Body of pancreas (tissue), 4 donors: ENCODE measurements around the gene GID8. TPM values are rescaled to one million over a fixed set of nuclear protein-coding genes. Genes with fewer than 3 reads are reported as not detected.

Experiments
- ATAC-seq: fragments of 150-250 bp; one replicate; pipeline ENCODE4 v1.9.1; 2016
- DNase-seq, 4 donors: peaks; one replicate each; pipeline ENCODE4 v3.0.0-alpha.2; 2019
- H3K27ac ChIP-seq, 4 donors: fragments of 200-600 bp; sonication (generic); 1 replicate in 3 of 4; 2 replicates in 1 of 4; pipeline versions ENCODE4 v1.5.1 to v1.6.1; 2016 to 2019; ENCODE audit warnings: mild to moderate bottlenecking in 1 of 4, mixed read lengths in 1 of 4, moderate library complexity in 1 of 4
- H3K27me3 ChIP-seq, 2 donors: fragments of 200-600 bp; sonication (generic); one replicate each; pipeline ENCODE4 v1.6.0; 2016; ENCODE audit warnings: mild to moderate bottlenecking in 1 of 2
- H3K36me3 ChIP-seq, 2 donors: fragments of 200-600 bp; sonication (generic); replicated peaks in 1 of 2; 2 replicates each; pipeline ENCODE4 v1.5.1; 2016; ENCODE audit warnings: low read depth in 2 of 2; ENCODE audit not compliant: insufficient read depth in 1 of 2
- H3K4me1 ChIP-seq: fragments of 200-600 bp; sonication (generic); one replicate; pipeline ENCODE4 v1.6.0; 2016
- H3K4me3 ChIP-seq, 2 donors: fragments of 200-600 bp; sonication (generic); 1 replicate in 1 of 2; 2 replicates in 1 of 2; pipeline ENCODE4 v1.5.1; 2016 to 2019
- H3K9me3 ChIP-seq, 3 donors: fragments of 200-600 bp; sonication (generic); 1 replicate in 2 of 3; 2 replicates in 1 of 3; pipeline ENCODE4 v1.5.1; 2016
- POLR2A ChIP-seq, 3 donors: fragments of 450-650 bp; IDR thresholded peaks; one replicate each; pipeline ENCODE4 v1.6.1; 2016; ENCODE audit warnings: antibody characterized with exemption in 3 of 3, mild to moderate bottlenecking in 2 of 3
- WGBS, 2 donors: methylation state at CpG; one replicate each; pipeline ENCODE4 v1.1.5; 2017; 5-methylcytosine and 5-hydroxymethylcytosine counted together
- intact Hi-C: fragments of 100-400 bp; cut with DNase I; formaldehyde crosslinking; loops from one replicate; pipeline ENCODE4 v1.15.1; 2023
- total RNA-seq, 2 donors: library from RNA; depleted of rRNA; stranded (reverse); fragments of >200 nt; gene quantifications; one replicate each; pipeline ENCODE4 v1.1.0, GENCODE V29; 2016
- TF ChIP-seq, protein P1 (sequence below), 7 experiments: fragments of 450-650 bp in 4 of 7; fragments of 200-600 bp in 3 of 7; sonication (generic) in 3 of 7; IDR thresholded peaks; one replicate each; pipeline ENCODE4 v1.5.1; 2016 to 2019; ENCODE audit warnings: antibody characterized with exemption in 7 of 7

Gene GID8
- total RNA-seq, 2 donors from 2014 or later = 26.2 to 29.7 TPM

DNA sequence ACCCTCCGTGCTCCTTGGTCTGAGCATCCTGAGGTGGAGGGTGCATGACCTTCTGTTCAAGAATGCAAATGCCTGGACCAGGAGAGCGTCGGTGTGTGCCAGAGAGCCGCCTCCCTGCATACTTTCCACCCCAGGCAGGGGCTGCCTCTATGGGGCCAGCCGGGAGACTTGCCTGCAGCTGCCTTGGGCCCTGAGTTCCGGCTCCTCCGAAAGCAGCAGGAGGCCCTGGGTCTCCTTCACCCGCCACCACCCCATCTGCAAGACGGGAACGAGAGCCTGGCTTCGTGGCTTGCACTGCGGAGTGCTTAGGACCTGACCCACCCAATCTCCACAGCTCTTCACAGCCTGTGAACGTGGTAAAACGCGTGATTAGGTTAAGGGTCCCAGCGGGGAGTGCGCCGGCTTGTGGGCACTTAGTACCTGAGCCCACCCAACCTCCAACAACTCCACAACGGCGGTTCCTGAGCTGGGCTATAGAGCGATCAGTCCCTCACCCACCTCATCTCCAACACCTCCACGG, 52.4 kb downstream of the GID8 start:
- no peaks in the 10 kb centered on the region for H3K36me3 ChIP-seq
- TF ChIP-seq, protein P1, sequence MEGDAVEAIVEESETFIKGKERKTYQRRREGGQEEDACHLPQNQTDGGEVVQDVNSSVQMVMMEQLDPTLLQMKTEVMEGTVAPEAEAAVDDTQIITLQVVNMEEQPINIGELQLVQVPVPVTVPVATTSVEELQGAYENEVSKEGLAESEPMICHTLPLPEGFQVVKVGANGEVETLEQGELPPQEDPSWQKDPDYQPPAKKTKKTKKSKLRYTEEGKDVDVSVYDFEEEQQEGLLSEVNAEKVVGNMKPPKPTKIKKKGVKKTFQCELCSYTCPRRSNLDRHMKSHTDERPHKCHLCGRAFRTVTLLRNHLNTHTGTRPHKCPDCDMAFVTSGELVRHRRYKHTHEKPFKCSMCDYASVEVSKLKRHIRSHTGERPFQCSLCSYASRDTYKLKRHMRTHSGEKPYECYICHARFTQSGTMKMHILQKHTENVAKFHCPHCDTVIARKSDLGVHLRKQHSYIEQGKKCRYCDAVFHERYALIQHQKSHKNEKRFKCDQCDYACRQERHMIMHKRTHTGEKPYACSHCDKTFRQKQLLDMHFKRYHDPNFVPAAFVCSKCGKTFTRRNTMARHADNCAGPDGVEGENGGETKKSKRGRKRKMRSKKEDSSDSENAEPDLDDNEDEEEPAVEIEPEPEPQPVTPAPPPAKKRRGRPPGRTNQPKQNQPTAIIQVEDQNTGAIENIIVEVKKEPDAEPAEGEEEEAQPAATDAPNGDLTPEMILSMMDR (IDR thresholded peaks at IDR 0.05) = no peak
- TF ChIP-seq POLR2A (IDR thresholded peaks at IDR 0.05) = no peak
- DNase-seq = no peak
- intact Hi-C loops = no loop called here
- no peaks in the 10 kb centered on the region for H3K9me3 ChIP-seq
- H3K4me3 ChIP-seq = no peak overlapping the region
- ATAC-seq = no peak
- 26 to 51% methylated on average over 5 to 22 of the region's 22 CpGs for WGBS, 2 donors
- H3K4me1 ChIP-seq = no peaks in the 10 kb centered on the region
- H3K27me3 ChIP-seq = no peaks in the 10 kb centered on the region
- no peak overlapping the region for H3K27ac ChIP-seq

DNA sequence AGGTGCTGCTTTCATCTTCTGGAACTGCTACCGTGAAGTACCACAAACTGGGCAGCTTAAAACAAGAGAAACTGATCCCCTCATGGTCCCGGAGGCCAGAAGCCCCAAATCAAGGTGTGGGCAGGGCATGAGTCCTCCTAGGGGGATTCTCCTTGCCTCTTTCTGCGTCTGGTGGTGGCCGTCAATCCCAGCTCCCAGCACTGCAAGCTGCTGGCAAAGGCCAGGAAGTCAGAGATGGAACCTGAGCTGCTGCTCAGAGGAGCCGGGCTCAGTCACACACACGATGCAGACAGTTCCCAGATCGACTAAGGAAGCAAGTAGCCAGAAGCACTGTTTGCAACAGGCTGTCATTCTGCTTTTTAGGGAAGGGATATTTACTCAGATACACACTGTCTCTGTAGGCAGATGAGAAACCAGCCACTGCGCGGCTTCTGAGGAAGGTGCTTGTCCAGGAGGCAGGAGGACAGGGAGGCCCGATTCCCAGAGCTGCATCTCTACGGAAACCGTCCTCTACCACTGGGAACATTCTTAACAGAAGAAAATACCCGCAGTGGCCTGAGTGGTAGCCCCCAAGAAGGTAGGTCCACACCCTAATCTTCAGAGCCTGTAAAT, 53.4 kb downstream of the GID8 start:
- H3K4me3 ChIP-seq = no peak overlapping the region
- no peaks in the 10 kb centered on the region for H3K4me1 ChIP-seq
- ATAC-seq (no peak), DNase-seq (no peak)
- no peak for TF ChIP-seq POLR2A (IDR thresholded peaks at IDR 0.05)
- TF ChIP-seq, protein P1 (IDR thresholded peaks at IDR 0.05) = no peak
- no peaks in the 10 kb centered on the region for H3K36me3 ChIP-seq
- 48 to 59% methylated on average over 12 to 13 of the region's 13 CpGs for WGBS, 2 donors
- no peaks in the 10 kb centered on the region for H3K27me3 ChIP-seq
- H3K27ac ChIP-seq = no peak overlapping the region
- no peaks in the 10 kb centered on the region for H3K9me3 ChIP-seq
- intact Hi-C loops = no loop called here

DNA sequence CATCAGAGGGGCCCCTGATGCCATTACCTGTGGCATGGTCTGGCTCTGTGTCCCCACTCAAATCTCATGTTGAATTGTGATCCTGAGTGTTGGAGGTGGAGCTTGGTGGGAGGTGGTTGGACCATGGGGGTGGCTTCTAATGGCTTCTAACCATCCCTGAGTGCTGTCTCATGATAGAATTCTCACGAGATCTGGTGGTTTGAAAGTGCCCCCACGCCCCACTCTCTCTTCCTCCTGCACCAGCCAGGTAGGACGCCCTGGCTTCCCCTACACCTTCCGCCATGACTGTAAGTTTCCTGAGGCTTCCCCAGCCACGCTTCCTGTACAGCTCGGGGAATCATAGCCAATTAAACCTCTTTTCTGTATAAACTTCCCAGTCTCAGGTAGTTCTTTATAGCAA, 53.9 kb downstream of the GID8 start:
- Histone ChIP-seq H3K27ac (no peak overlapping the region), H3K4me1 (no peaks in the 10 kb centered on the region), H3K4me3 (no peak overlapping the region), H3K9me3 (no peaks in the 10 kb centered on the region), H3K36me3 (no peaks in the 10 kb centered on the region), H3K27me3 (no peaks in the 10 kb centered on the region)
- DNase-seq (no peak), ATAC-seq (no peak)
- intact Hi-C loops = no loop called here
- TF ChIP-seq POLR2A (IDR thresholded peaks at IDR 0.05) = no peak
- TF ChIP-seq, protein P1 (IDR thresholded peaks at IDR 0.05) = no peak
- WGBS, 2 donors = 51 to 63% methylated on average over 6 of the region's 6 CpGs

DNA sequence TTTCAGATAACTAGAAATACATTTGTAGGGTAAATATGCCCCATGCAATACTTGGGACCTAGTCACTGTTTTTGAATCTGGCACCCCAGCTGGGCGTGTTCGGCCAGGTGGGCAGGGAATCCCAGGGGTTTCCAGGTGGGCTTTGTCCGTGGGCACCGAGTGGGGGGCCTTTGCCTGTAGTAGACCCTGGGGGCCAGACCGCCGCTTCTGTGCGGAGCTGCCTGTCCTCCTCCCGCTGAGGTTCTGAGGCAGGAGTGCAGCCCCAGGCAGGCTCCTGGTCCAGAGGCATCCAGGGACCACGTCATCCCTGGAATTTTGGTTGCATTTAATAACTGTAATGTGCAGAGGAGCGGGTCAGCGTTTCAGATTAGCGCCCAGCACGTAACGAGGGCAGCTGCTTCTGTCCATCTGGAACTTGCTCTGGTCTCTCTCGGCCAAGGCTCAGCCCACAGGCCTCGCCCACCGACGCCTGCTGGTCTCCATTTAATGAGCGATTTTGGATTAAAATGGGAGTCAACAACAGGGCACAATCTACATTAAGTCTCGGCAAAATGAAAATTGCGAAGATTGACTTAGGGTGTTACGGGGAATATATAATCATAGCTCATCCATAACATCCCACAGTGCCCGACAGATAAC, 56.0 kb downstream of the GID8 start:
- no peak overlapping the region for H3K27ac ChIP-seq
- DNase-seq (no peak), ATAC-seq (no peak)
- H3K36me3 ChIP-seq = no peaks in the 10 kb centered on the region
- 71 to 76% methylated on average over 19 to 23 of the region's 23 CpGs for WGBS, 2 donors
- H3K4me1 ChIP-seq = no peaks in the 10 kb centered on the region
- no peaks in the 10 kb centered on the region for H3K9me3 ChIP-seq
- TF ChIP-seq, protein P1 (IDR thresholded peaks at IDR 0.05) = no peak
- TF ChIP-seq POLR2A (IDR thresholded peaks at IDR 0.05) = no peak
- H3K27me3 ChIP-seq = no peaks in the 10 kb centered on the region
- intact Hi-C loops = no loop called here
- H3K4me3 ChIP-seq = no peak overlapping the region
